DND-41 (cell line): ENCODE measurements around the gene SLC39A9.

Experiments
- CTCF ChIP-seq: IDR thresholded peaks from 2 replicates; pipeline ENCODE4 v1.5.1; 2012; ENCODE audit warnings: borderline replicate concordance, low read length, moderate library complexity, mild to moderate bottlenecking; ENCODE audit not compliant: poor library complexity, severe bottlenecking; ENCODE audit errors: extremely low read depth
- EZH2 ChIP-seq: IDR thresholded peaks from 3 replicates; pipeline ENCODE4 v1.6.1; 2012; ENCODE audit warnings: borderline replicate concordance, low read depth, mild to moderate bottlenecking, moderate library complexity, low read length, inconsistent platforms; ENCODE audit not compliant: severe bottlenecking

DNA sequence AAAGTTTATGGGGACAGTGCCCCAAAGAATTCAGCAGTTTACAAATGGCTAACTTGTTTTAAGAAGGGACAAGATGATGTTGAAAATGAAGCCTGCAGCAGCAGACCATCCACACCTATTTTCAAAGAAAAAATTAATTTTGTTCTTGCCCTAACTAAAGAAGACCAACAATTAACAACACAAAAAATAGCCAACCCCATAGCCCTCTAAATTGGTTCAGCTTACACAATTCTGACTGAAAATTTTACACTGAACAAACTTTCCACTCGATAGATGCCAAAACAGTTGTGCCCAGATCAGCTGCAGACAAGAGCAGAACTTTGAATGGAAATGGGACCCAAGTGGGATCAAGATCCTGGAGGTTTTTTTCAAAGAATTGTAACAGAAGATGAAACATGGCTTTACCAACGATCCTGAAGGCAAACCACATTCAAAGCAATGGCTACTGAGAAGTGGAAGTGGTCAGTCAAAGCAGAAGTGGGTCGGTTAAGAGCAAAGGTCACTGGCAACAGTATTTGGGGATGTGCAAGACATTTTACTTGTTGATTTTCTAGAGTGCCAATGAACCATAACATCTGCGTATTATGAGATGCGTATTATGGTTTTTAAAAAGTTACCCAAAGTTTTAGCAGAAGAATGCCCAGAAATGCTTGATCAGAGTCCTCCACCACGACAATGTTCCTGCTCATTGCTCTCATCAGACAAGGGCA is 30.0 kb downstream of the SLC39A9 start:
- TF ChIP-seq CTCF (no peak), EZH2 (no peak)
